Eye (tissue), 1 donor: ENCODE measurements around the gene PDE4D.
A peak's percentile ranks its signal among the peaks of the same experiment; 100 is the strongest.
"Not testable (repeated sequence)": the region's sequence is repeated elsewhere in the genome, so short reads cannot be mapped to it uniquely, and the experiment has no call there.

Experiments used
- DNase-seq: peaks from one replicate; pipeline ENCODE4 v3.0.0-alpha.2; 2015

The PDE4D gene

GRCh38 chr5:59575648-59576445 lies 317.7 kb downstream of the PDE4D start:
- DNase-seq: no peak

- DNase-seq: not testable (repeated sequence)
Measured at GRCh38 chr5:59573509-59573908, 320.0 kb downstream of the PDE4D start.

- no peak for DNase-seq
Measured at GRCh38 chr5:59571067-59571466, 322.5 kb downstream of the PDE4D start.

- no peak for DNase-seq
Measured at GRCh38 chr5:59569608-59570334, 323.8 kb downstream of the PDE4D start.

- no peak for DNase-seq
Measured at GRCh38 chr5:59569158-59569557, 324.4 kb downstream of the PDE4D start.

- DNase-seq: no peak
Measured at GRCh38 chr5:59568161-59568560, 325.4 kb downstream of the PDE4D start.

GRCh38 chr5:59565551-59565950 lies 328.0 kb downstream of the PDE4D start:
- no peak for DNase-seq

- no peak for DNase-seq
Measured at GRCh38 chr5:59564895-59565294, 328.6 kb downstream of the PDE4D start.

- DNase-seq: peak; percentile 47
Measured at GRCh38 chr5:59562756-59563389, 330.7 kb downstream of the PDE4D start.

- DNase-seq: no peak
Measured at GRCh38 chr5:59560553-59560952, 333.0 kb downstream of the PDE4D start.

GRCh38 chr5:59559847-59560246 lies 333.7 kb downstream of the PDE4D start:
- no peak for DNase-seq

GRCh38 chr5:59559323-59559722 lies 334.2 kb downstream of the PDE4D start:
- DNase-seq: peak; percentile 43

- no peak for DNase-seq
Measured at GRCh38 chr5:59558501-59558900, 335.0 kb downstream of the PDE4D start.

GRCh38 chr5:59557572-59557971 lies 336.0 kb downstream of the PDE4D start:
- DNase-seq: no peak

GRCh38 chr5:59555596-59555995 lies 337.9 kb downstream of the PDE4D start:
- no peak for DNase-seq

GRCh38 chr5:59554501-59554900 lies 339.0 kb downstream of the PDE4D start:
- DNase-seq: no peak

GRCh38 chr5:59553992-59554391 lies 339.5 kb downstream of the PDE4D start:
- no peak for DNase-seq

GRCh38 chr5:59548807-59549357 lies 344.6 kb downstream of the PDE4D start:
- no peak for DNase-seq

- no peak for DNase-seq
Measured at GRCh38 chr5:59547731-59548130, 345.8 kb downstream of the PDE4D start.

- no peak for DNase-seq
Measured at GRCh38 chr5:59544573-59544972, 349.0 kb downstream of the PDE4D start.

- no peak for DNase-seq
Measured at GRCh38 chr5:59543821-59544442, 349.6 kb downstream of the PDE4D start.

GRCh38 chr5:59542851-59543820 lies 350.4 kb downstream of the PDE4D start:
- DNase-seq: peak; percentile 29
